CD4-positive, alpha-beta T cell (primary cell): ENCODE results near the gene LSAMP. TPM values are rescaled to one million over a fixed set of nuclear protein-coding genes. Genes with fewer than 3 reads are reported as not detected.

Experiments used
- ATAC-seq: fragments of 200-7000 bp; cut with Tn5 transposase; one replicate; pipeline ENCODE4 v1.10.0; 2022; ENCODE audit warnings: mild to moderate bottlenecking; ENCODE audit not compliant: poor library complexity
- CTCF ChIA-PET: fragments of 350-600 bp; sonication (Branson Sonifier 250); formaldehyde crosslinking; loops from one replicate; lab custom pipeline; 2021; ENCODE audit warnings: antibody characterized with exemption, inconsistent platforms; lab: Charles Lee
- POLR2A ChIA-PET: fragments of 350-600 bp; sonication (Branson Sonifier 250); formaldehyde crosslinking; loops from one replicate; lab custom pipeline; 2021; ENCODE audit warnings: antibody characterized with exemption, inconsistent platforms; lab: Charles Lee
- DNase-seq, 14 experiments: peaks; one replicate each; pipeline ENCODE4 v3.0.0-alpha.2; 2013 to 2020; ENCODE audit warnings: mixed read lengths in 2 of 14
- H3K27ac ChIP-seq, 2 donors: one replicate each; pipeline versions ENCODE4 v1.5.1 to v1.7.0; 2013; ENCODE audit warnings: low read length in 2 of 2, low read depth in 1 of 2, mild to moderate bottlenecking in 1 of 2
- H3K27me3 ChIP-seq, 2 experiments: 1 replicate in 1 of 2; 2 replicates in 1 of 2; pipeline versions ENCODE4 v1.6.1 to v1.7.0; 2013; ENCODE audit warnings: low read length in 2 of 2, control low read depth in 1 of 2, mild to moderate bottlenecking in 1 of 2, moderate library complexity in 1 of 2; ENCODE audit not compliant: insufficient read depth in 2 of 2, control insufficient read depth in 1 of 2
- H3K36me3 ChIP-seq: one replicate; pipeline ENCODE4 v1.6.1; 2013; ENCODE audit warnings: low read length, control low read depth; ENCODE audit not compliant: insufficient read depth
- H3K4me1 ChIP-seq: one replicate; pipeline ENCODE4 v1.6.1; 2013; ENCODE audit warnings: low read length, control low read depth; ENCODE audit not compliant: insufficient read depth
- H3K4me3 ChIP-seq: one replicate; pipeline ENCODE4 v1.5.1; 2013; ENCODE audit warnings: mild to moderate bottlenecking, low read length, moderate library complexity
- H3K9me3 ChIP-seq, 2 experiments: 1 replicate in 1 of 2; 2 replicates in 1 of 2; pipeline versions ENCODE4 v1.6.1 to v1.7.0; 2013; ENCODE audit warnings: low read length in 2 of 2, mild to moderate bottlenecking in 2 of 2, control low read depth in 1 of 2, moderate library complexity in 1 of 2; ENCODE audit not compliant: control insufficient read depth in 1 of 2, insufficient read depth in 1 of 2
- H3K27ac Mint-ChIP-seq: one replicate; pipeline ENCODE4 v1.8.0; 2020; ENCODE audit warnings: mixed read lengths
- H3K27me3 Mint-ChIP-seq: one replicate; pipeline ENCODE4 v1.8.0; 2021; ENCODE audit warnings: mixed read lengths
- H3K36me3 Mint-ChIP-seq: one replicate; pipeline ENCODE4 v1.8.0; 2021; ENCODE audit warnings: low read depth, mixed read lengths
- H3K4me1 Mint-ChIP-seq: one replicate; pipeline ENCODE4 v1.8.0; 2021; ENCODE audit warnings: low read depth, mixed read lengths
- H3K4me3 Mint-ChIP-seq: one replicate; pipeline ENCODE4 v1.8.0; 2020; ENCODE audit warnings: mild to moderate bottlenecking, mixed read lengths
- H3K9me3 Mint-ChIP-seq: one replicate; pipeline ENCODE4 v1.8.0; 2020; ENCODE audit warnings: mixed read lengths
- intact Hi-C, 2 experiments: fragments of 100-400 bp; cut with DNase I in 1 of 2; cut with micrococcal nuclease in 1 of 2; formaldehyde crosslinking; loops; one replicate each; pipeline versions ENCODE4 v1.15.1 to v1.9.0; 2023 to 2025; cut with DNase I, micrococcal nuclease
- total RNA-seq, 174 experiments: library from RNA in 2 of 174; stranded (reverse) in 2 of 174; gene quantifications; one replicate each; pipeline ENCODE4 v1.2.3 and lab custom pipeline; 2021 to 2026
- TF ChIP-seq, protein P1 (sequence below): fragments of 200-600 bp; IDR thresholded peaks from one replicate; pipeline ENCODE4 v1.8.0; 2022; ENCODE audit warnings: antibody characterized with exemption, mild to moderate bottlenecking

LSAMP gene
- total RNA-seq, 2 experiments from 2014 or later, result not detected

DNA sequence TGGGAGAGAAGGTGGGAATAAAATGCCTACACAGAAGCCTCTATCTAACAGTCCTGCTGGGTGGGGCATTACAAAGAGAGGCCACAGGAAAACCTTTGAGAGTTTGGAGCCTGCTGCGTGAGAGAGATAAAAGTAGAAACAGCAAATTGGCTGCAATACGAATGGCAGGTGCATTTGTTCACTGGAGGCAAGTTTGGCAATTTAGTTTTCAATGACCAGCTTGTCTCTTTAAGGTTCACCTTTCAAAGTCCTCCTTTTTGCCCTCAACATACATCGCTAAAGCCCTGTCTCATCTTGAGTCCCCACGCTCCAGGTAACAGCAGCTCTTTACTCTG, 405.7 kb downstream of the LSAMP start:
- Mint-ChIP-seq H3K27me3 (no peaks in the 10 kb centered on the region), H3K36me3 (no peaks in the 10 kb centered on the region), H3K9me3 (no peaks in the 10 kb centered on the region), H3K27ac (no peak overlapping the region), H3K4me3 (no peak overlapping the region), H3K4me1 (no peaks in the 10 kb centered on the region)
- H3K27me3 ChIP-seq, result no peaks in the 10 kb centered on the region
- DNase-seq, result no peak
- no peaks in the 10 kb centered on the region for H3K36me3 ChIP-seq
- TF ChIP-seq, protein P1, sequence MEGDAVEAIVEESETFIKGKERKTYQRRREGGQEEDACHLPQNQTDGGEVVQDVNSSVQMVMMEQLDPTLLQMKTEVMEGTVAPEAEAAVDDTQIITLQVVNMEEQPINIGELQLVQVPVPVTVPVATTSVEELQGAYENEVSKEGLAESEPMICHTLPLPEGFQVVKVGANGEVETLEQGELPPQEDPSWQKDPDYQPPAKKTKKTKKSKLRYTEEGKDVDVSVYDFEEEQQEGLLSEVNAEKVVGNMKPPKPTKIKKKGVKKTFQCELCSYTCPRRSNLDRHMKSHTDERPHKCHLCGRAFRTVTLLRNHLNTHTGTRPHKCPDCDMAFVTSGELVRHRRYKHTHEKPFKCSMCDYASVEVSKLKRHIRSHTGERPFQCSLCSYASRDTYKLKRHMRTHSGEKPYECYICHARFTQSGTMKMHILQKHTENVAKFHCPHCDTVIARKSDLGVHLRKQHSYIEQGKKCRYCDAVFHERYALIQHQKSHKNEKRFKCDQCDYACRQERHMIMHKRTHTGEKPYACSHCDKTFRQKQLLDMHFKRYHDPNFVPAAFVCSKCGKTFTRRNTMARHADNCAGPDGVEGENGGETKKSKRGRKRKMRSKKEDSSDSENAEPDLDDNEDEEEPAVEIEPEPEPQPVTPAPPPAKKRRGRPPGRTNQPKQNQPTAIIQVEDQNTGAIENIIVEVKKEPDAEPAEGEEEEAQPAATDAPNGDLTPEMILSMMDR, result no peak
- intact Hi-C loops, result no loop called here
- H3K4me1 ChIP-seq, result no peaks in the 10 kb centered on the region
- no peak for ATAC-seq
- CTCF ChIA-PET, result no interaction called here
- H3K27ac ChIP-seq, result no peak overlapping the region
- H3K9me3 ChIP-seq, result no peaks in the 10 kb centered on the region
- H3K4me3 ChIP-seq, result no peak overlapping the region
- POLR2A ChIA-PET, result no interaction called here

DNA sequence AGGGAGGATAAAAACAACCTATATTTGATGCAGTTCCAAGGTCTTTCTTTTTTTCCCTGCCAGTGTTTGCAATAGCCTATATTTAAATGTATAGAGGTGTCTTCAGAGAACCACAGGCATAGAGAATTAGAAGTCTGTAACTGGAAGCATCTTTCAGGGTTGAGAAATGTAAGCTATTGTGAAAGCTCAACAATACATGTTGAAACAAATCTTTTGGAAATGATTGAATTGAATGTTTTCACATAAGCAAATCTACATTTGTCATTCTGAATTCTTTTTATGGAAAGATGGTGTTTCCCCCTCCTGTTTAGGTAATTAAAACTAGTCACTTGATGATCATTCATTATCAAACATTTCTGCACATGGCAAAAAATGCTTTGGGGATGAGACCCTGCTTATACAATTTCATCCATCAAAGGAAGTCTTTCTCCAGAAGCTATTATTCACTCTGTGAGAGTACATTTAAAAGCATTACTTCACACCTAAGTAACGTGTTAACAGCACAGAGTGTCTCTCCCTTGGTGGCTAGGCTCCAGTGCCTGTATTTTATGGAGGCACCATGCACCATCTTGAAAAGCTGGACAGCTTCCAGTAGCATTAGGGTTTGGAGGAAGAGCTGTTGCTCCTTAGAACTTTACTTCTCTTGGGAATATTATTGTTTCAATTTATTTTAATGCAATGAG, 406.2 kb downstream of the LSAMP start:
- Mint-ChIP-seq H3K36me3 (no peaks in the 10 kb centered on the region), H3K27ac (no peak overlapping the region), H3K4me3 (no peak overlapping the region), H3K27me3 (no peaks in the 10 kb centered on the region), H3K4me1 (no peaks in the 10 kb centered on the region), H3K9me3 (no peaks in the 10 kb centered on the region)
- POLR2A ChIA-PET, result no interaction called here
- Histone ChIP-seq H3K4me1 (no peaks in the 10 kb centered on the region), H3K27me3 (no peaks in the 10 kb centered on the region), H3K4me3 (no peak overlapping the region), H3K36me3 (no peaks in the 10 kb centered on the region), H3K27ac (no peak overlapping the region), H3K9me3 (no peaks in the 10 kb centered on the region)
- no peak for ATAC-seq
- CTCF ChIA-PET, result no interaction called here
- DNase-seq, result no peak
- TF ChIP-seq, protein P1, result no peak
- intact Hi-C loops, result no loop called here

DNA sequence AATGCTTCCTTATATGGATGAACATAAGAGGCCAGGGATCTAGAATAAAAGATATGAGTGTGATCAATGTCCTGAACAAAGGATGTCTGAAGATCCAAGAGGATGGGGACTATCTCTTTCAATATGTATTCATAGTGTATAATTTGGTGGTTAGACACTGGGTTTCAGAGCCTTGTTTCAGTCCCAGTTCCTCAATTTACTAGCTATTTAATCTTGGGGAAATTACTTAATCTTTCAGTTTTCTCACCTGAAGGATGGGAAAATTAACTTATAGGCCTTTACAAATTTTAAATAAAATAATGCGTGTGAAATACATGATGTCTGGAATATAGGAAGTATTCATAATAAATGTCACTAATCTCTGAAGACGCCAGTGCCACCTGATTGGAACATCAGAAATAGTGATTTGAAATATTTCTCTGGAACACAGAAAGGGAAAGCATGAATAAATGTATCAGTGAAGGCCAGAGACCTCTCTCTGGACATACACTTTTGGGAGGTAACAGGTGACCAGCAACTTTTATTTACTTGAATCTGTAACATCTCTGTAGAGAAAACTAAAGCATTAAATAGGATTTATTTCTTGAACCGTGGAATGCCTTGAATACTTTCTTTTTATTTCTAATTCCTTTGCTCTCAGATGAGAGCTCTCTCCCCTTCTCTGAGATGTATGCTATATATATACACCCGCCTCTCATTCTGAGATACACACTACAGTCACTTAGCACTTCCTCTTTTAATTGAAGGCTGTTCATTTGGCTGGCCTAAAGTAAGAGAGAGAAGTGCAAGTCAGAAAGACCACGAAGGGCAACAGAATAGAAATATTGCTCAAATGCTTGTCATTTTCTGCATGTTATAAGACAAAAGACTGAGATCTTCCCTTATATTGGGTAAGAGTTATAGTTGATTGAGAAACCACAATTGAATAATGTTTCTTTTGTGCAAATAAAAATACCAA, 407.1 kb downstream of the LSAMP start:
- POLR2A ChIA-PET, result no interaction called here
- Mint-ChIP-seq H3K36me3 (no peaks in the 10 kb centered on the region), H3K9me3 (no peaks in the 10 kb centered on the region), H3K4me3 (no peak overlapping the region), H3K4me1 (no peaks in the 10 kb centered on the region), H3K27ac (no peak overlapping the region), H3K27me3 (no peaks in the 10 kb centered on the region)
- no peaks in the 10 kb centered on the region for H3K27me3 ChIP-seq
- no peaks in the 10 kb centered on the region for H3K4me1 ChIP-seq
- H3K36me3 ChIP-seq, result no peaks in the 10 kb centered on the region
- intact Hi-C loops, result no loop called here
- no peak overlapping the region for H3K4me3 ChIP-seq
- H3K9me3 ChIP-seq, result no peaks in the 10 kb centered on the region
- CTCF ChIA-PET, result no interaction called here
- DNase-seq (peak in 2 of 14 experiments; percentile 2 to 3), ATAC-seq (no peak)
- TF ChIP-seq, protein P1, result no peak
- H3K27ac ChIP-seq, result no peak overlapping the region
